ENCODE data around the gene AMBP. TPM values are rescaled to one million over a fixed set of nuclear protein-coding genes. Genes with fewer than 3 reads are reported as not detected.

The AMBP gene
- total RNA-seq, 1 experiment from 2014 or later: 0.20 TPM

DNA sequence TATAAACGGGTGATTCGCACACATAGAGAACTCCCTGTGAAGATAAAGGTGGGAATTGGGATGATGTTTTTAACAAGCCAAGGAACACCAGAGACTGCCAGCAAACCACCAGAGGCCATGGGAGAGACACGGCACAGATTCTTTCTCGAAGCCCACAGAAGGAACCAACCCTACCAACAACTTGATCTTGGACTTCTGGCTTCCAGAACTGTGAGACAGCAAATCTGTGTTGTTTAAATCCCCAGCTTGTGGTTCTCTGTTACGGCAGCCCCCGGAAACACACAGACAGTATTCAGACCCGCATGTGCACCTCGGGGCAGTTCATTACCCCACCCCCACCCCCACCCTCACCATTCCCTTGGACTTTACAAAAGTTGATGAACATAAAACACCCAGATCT lies 12.8 kb downstream of the AMBP start:
- H3K9me3 ChIP-seq (ENCODE audit: control insufficient read depth, low read depth, low read length): no peaks in the 10 kb centered on the region
- no peak overlapping the region for H3K18ac ChIP-seq (ENCODE audit: insufficient read length, low read depth, low read length)
- no peaks in the 10 kb centered on the region for H3K4me1 ChIP-seq (ENCODE audit: insufficient read depth, low read length)
- no peak overlapping the region for H2BK12ac ChIP-seq (ENCODE audit: insufficient read length, low read depth, low read length)
- no peak overlapping the region for H3K14ac ChIP-seq (ENCODE audit: insufficient read depth, low read length)
- peak; percentile 6 for DNase-seq
- Mint-ChIP-seq H3K4me1 (no peaks in the 10 kb centered on the region), H3K27me3 (ENCODE audit: low read depth) (peaks cover 16% of the 10 kb centered on the region), H3K27ac (no peak overlapping the region), H3K36me3 (ENCODE audit: insufficient read depth in 1 of 3, low read depth in 3 of 3) (no peaks in the 10 kb centered on the region; a peak in 1 of 7 replicates), H3K9me3 (no peaks in the 10 kb centered on the region), H3K4me3 (no peak overlapping the region)
- no peaks in the 10 kb centered on the region for H3K23me2 ChIP-seq (ENCODE audit: insufficient read length, low read depth, low read length, poor library complexity, severe bottlenecking)
- no peak overlapping the region for H2BK20ac ChIP-seq (ENCODE audit: low read depth, low read length, poor library complexity, severe bottlenecking)
- H4K8ac ChIP-seq (replicated peaks; ENCODE audit: insufficient read length, low read depth, low read length): no peak overlapping the region
- H3K27ac ChIP-seq (ENCODE audit: insufficient read length, low read depth, low read length): no peak overlapping the region
- H3T11ph ChIP-seq (ENCODE audit: low read length): no peak overlapping the region
- no peaks in the 10 kb centered on the region for H3K79me1 ChIP-seq (ENCODE audit: insufficient read depth, low read depth, low read length, poor library complexity, severe bottlenecking)
- no peak overlapping the region for H2BK5ac ChIP-seq (ENCODE audit: insufficient read length, low read length)
- no peak overlapping the region for H2BK120ac ChIP-seq (ENCODE audit: low read depth, low read length, poor library complexity, severe bottlenecking)
- H4K91ac ChIP-seq (ENCODE audit: insufficient read length, low read depth, low read length): no peak overlapping the region
- no peak overlapping the region for H3K9ac ChIP-seq (ENCODE audit: extremely low read depth, insufficient read length, low read length)
- no peaks in the 10 kb centered on the region for H3K27me3 ChIP-seq (ENCODE audit: insufficient read depth, low read length)
- TF ChIP-seq CTCF (conservative IDR thresholded peaks at IDR 0.05): no peak
- WGBS (ENCODE audit: extremely low coverage, insufficient read length, low lambda C conversion rate): no CpG with 5 or more reads among the region's 8 CpGs
- no peak overlapping the region for H3K4ac ChIP-seq (ENCODE audit: low read depth, low read length)
- H3K4me2 ChIP-seq (ENCODE audit: insufficient read depth, insufficient read length, low read length): no peak overlapping the region
- H4K5ac ChIP-seq (ENCODE audit: insufficient read length, low read depth, low read length): no peak overlapping the region
- H2BK15ac ChIP-seq (ENCODE audit: low read depth, low read length): no peak overlapping the region
- no peak overlapping the region for H2AK5ac ChIP-seq (ENCODE audit: insufficient read length, low read length)
- no peak overlapping the region for H3K56ac ChIP-seq (ENCODE audit: insufficient read length, low read depth, low read length)
- H2AFZ ChIP-seq (ENCODE audit: low read length): no peak overlapping the region
- H3K79me2 ChIP-seq (ENCODE audit: insufficient read depth, low read length): no peaks in the 10 kb centered on the region
- no peak overlapping the region for H3K23ac ChIP-seq (ENCODE audit: insufficient read length, low read depth, low read length)
- H4K20me1 ChIP-seq (ENCODE audit: control insufficient read depth, insufficient read depth, insufficient read length): no peaks in the 10 kb centered on the region
